T-helper 1 cell treated with Interleukin-12 subunit alpha and Interleukin-12 subunit beta and Interleukin-4 antibody, amounts not matched to agents 30 ng/mL and 1 ng/mL, for 36 hours (primary cell): ENCODE results near the gene KCNQ5. TPM values are rescaled to one million over a fixed set of nuclear protein-coding genes. Genes with fewer than 3 reads are reported as not detected.

Experiments
- intact Hi-C: fragments of 100-400 bp; cut with micrococcal nuclease; formaldehyde crosslinking; loops from one replicate; pipeline ENCODE4 v1.15.1; 2024
- total RNA-seq: library from RNA; stranded (reverse); gene quantifications from 2 replicates; pipeline ENCODE4 v1.2.3, GENCODE V29; 2022

Gene KCNQ5
- total RNA-seq, 1 donor from 2014 or later, result 4.1 TPM

- intact Hi-C loops, result no loop called here
These were observed 614.4 kb downstream of the KCNQ5 start for GRCh38 chr6:73236144-73236750.

GRCh38 chr6:73240730-73241129, 618.9 kb downstream of the KCNQ5 start:
- intact Hi-C loops, result no loop called here

- intact Hi-C loops, result no loop called here
These were observed 620.1 kb downstream of the KCNQ5 start for GRCh38 chr6:73242001-73242400.
